GM21619 (cell line): ENCODE results near the gene COMTD1.

Experiments
- ATAC-seq: cut with Tn5 transposase; IDR thresholded peaks from one replicate; pipeline ENCODE4 v1.9.1; 2021; ENCODE audit not compliant: unreplicated experiment

The COMTD1 gene

GRCh38 chr10:75245354-75246250 is 9.8 kb upstream of the COMTD1 start:
- no peak for ATAC-seq

- ATAC-seq: no peak
These were observed 9.0 kb upstream of the COMTD1 start for GRCh38 chr10:75244487-75245353.

GRCh38 chr10:75243426-75243825 is 7.7 kb upstream of the COMTD1 start:
- ATAC-seq: no peak

- no peak for ATAC-seq
These were observed 4.7 kb upstream of the COMTD1 start for GRCh38 chr10:75240329-75241076.

GRCh38 chr10:75239096-75239790 is 3.5 kb upstream of the COMTD1 start:
- ATAC-seq: no peak

GRCh38 chr10:75238182-75239095 is 2.7 kb upstream of the COMTD1 start:
- ATAC-seq: no peak

GRCh38 chr10:75236178-75236825 is 545 bp upstream of the COMTD1 start:
- ATAC-seq: peak; percentile 0

- ATAC-seq: peak; percentile 3
These were observed 928 bp downstream of the COMTD1 start for GRCh38 chr10:75234683-75235374.

- ATAC-seq: peak; percentile 43
These were observed 1.6 kb downstream of the COMTD1 start for GRCh38 chr10:75234017-75234682.

- ATAC-seq: no peak
These were observed 2.2 kb downstream of the COMTD1 start for GRCh38 chr10:75233444-75234016.

GRCh38 chr10:75231672-75232581 is 3.8 kb downstream of the COMTD1 start:
- ATAC-seq: no peak

GRCh38 chr10:75230600-75231038 is 5.1 kb downstream of the COMTD1 start:
- peak; percentile 33 for ATAC-seq

- ATAC-seq: no peak
These were observed 5.8 kb downstream of the COMTD1 start for GRCh38 chr10:75229971-75230370.

- ATAC-seq: no peak
These were observed 6.9 kb downstream of the COMTD1 start for GRCh38 chr10:75228834-75229233.

- ATAC-seq: no peak
These were observed 7.5 kb downstream of the COMTD1 start for GRCh38 chr10:75228278-75228677.

- ATAC-seq: no peak
These were observed 9.1 kb downstream of the COMTD1 start for GRCh38 chr10:75226656-75227055.
